HepG2 (cell line): ENCODE measurements around the gene NFATC4. TPM values are rescaled to one million over a fixed set of nuclear protein-coding genes. Genes with fewer than 3 reads are reported as not detected.
A peak's percentile ranks its signal among the peaks of the same experiment; 100 is the strongest.

Experiments used
- AKNA ChIP-seq: sonication (generic); formaldehyde crosslinking; IDR thresholded peaks from 2 replicates; pipeline ENCODE4 v1.4.0; 2020; ENCODE audit warnings: missing genetic modification reagents, borderline replicate concordance
- CCDC6 ChIP-seq: sonication (generic); formaldehyde crosslinking; IDR thresholded peaks from 2 replicates; pipeline ENCODE4 v1.8.1; 2022; ENCODE audit warnings: mild to moderate bottlenecking, missing genetic modification reagents, moderate library complexity
- DRAP1 ChIP-seq: IDR thresholded peaks from 2 replicates; pipeline ENCODE4 v1.6.1; 2016; ENCODE audit warnings: missing genetic modification reagents, missing compliant biosample characterization
- NFIC ChIP-seq: IDR thresholded peaks from 2 replicates; pipeline ENCODE4 v1.6.1; 2012; ENCODE audit warnings: mild to moderate bottlenecking, low read length, inconsistent platforms
- PHF20 ChIP-seq: sonication (generic); formaldehyde crosslinking; IDR thresholded peaks from 2 replicates; pipeline ENCODE4 v1.5.0; 2020; ENCODE audit warnings: mild to moderate bottlenecking, missing genetic modification reagents
- PHF5A ChIP-seq: IDR thresholded peaks from one replicate; pipeline ENCODE4 v1.6.1; 2018; ENCODE audit warnings: low read depth, missing genetic modification reagents; ENCODE audit not compliant: unreplicated experiment
- RELA ChIP-seq: sonication (generic); formaldehyde crosslinking; IDR thresholded peaks from 2 replicates; pipeline ENCODE4 v1.4.0; 2020; ENCODE audit warnings: missing genetic modification reagents
- SALL2 ChIP-seq: sonication (generic); formaldehyde crosslinking; IDR thresholded peaks from 2 replicates; pipeline ENCODE4 v1.8.1; 2023; ENCODE audit warnings: mild to moderate bottlenecking, missing genetic modification reagents, inconsistent platforms
- ZBTB20 ChIP-seq: sonication (generic); formaldehyde crosslinking; IDR thresholded peaks from 2 replicates; pipeline ENCODE4 v1.8.1; 2023; ENCODE audit warnings: missing genetic modification reagents, low read depth, mild to moderate bottlenecking, borderline replicate concordance
- ZNF34 ChIP-seq: sonication (generic); formaldehyde crosslinking; IDR thresholded peaks from 2 replicates; pipeline ENCODE4 v1.4.0; 2020; ENCODE audit warnings: mild to moderate bottlenecking, missing genetic modification reagents, borderline replicate concordance
- ZNF441 ChIP-seq: sonication (generic); formaldehyde crosslinking; IDR thresholded peaks from 2 replicates; pipeline ENCODE4 v1.7.0; 2021; ENCODE audit warnings: missing genetic modification reagents, borderline replicate concordance
- ZNF646 ChIP-seq: sonication (generic); formaldehyde crosslinking; IDR thresholded peaks from 2 replicates; pipeline ENCODE4 v1.9.0; 2021; ENCODE audit warnings: mild to moderate bottlenecking, missing genetic modification reagents
- ZNF710 ChIP-seq: sonication (generic); formaldehyde crosslinking; IDR thresholded peaks from 2 replicates; pipeline ENCODE4 v1.5.0; 2020; ENCODE audit warnings: mild to moderate bottlenecking, missing genetic modification reagents, borderline replicate concordance
- ZZZ3 ChIP-seq: sonication (generic); formaldehyde crosslinking; IDR thresholded peaks from 2 replicates; pipeline ENCODE4 v1.4.0; 2020; ENCODE audit warnings: missing genetic modification reagents, mild to moderate bottlenecking, borderline replicate concordance
- polyA plus RNA-seq, 8 experiments: library from polyadenylated mRNA; depleted of rRNA in 3 of 8; stranded (reverse) in 7 of 8; unstranded in 1 of 8; fragments of >200 nt; fragmentation: Illumina TruSeq in 4 of 8; extraction: Trizol in 4 of 8; gene quantifications; 2 replicates each; pipeline versions ENCODE4 v1.2.1 to v1.2.3, GENCODE V29; 2011 to 2016; ENCODE audit warnings: low read depth in 4 of 8, missing spikeins in 1 of 8, mixed read lengths in 1 of 8; ENCODE audit not compliant: insufficient read depth in 1 of 8
- total RNA-seq, 5 experiments: library from RNA; depleted of rRNA; stranded (reverse); fragments of >200 nt; fragmentation: Illumina TruSeq; extraction: Trizol; gene quantifications; 2 replicates each; pipeline ENCODE4 v1.2.3, GENCODE V29; 2016; ENCODE audit warnings: low read depth in 1 of 5

The NFATC4 gene
- total and polyA plus RNA-seq, 2 of the 13 experiments (the other 11 are each of a cell fraction or from before 2014, with no cell fraction given) = 0.04 to 0.15 TPM

- TF ChIP-seq ZNF646 (CRISPR knock-in tag) = 0 out of 2 replicates have a peak, but pooled peaks have one; percentile 44
- no peak for TF ChIP-seq NFIC
- TF ChIP-seq ZNF441 (CRISPR knock-in tag) = peak; percentile 61; the same call in 1 of the 2 replicates
- peak; percentile 60; the same call in 1 of the 2 replicates for TF ChIP-seq PHF20 (CRISPR knock-in tag)
- TF ChIP-seq PHF5A (CRISPR knock-in tag) = peak; percentile 61
- peak; percentile 83; the same call in 1 of the 2 replicates for TF ChIP-seq ZNF710 (CRISPR knock-in tag)
- TF ChIP-seq ZBTB20 (CRISPR knock-in tag) = peak; percentile 93; the same call in 1 of the 2 replicates
- TF ChIP-seq DRAP1 (CRISPR knock-in tag) = peak; percentile 57; the same call in 1 of the 2 replicates
- TF ChIP-seq RELA (CRISPR knock-in tag) = peak; percentile 26; the same call in 1 of the 2 replicates
- TF ChIP-seq CCDC6 (CRISPR knock-in tag) = peak; percentile 90
- no peak for TF ChIP-seq SALL2
- peak; percentile 93; the same call in 1 of the 2 replicates for TF ChIP-seq ZZZ3 (CRISPR knock-in tag)
- TF ChIP-seq ZNF34 (CRISPR knock-in tag) = peak; percentile 100
- TF ChIP-seq AKNA (CRISPR knock-in tag) = no peak
Observed at GRCh38 chr14:24332268-24332993, 35.6 kb upstream of the NFATC4 start (continued).
